PC-9 (cell line): ENCODE results near the gene NIT2. TPM values are rescaled to one million over a fixed set of nuclear protein-coding genes. Genes with fewer than 3 reads are reported as not detected.

Source experiments
- BruUV-seq: library from RNA; stranded (reverse); fragments of 400-500 nt; replicated peaks from 2 replicates; lab custom pipeline; 2021; lab: Mats Ljungman, UMichigan
- CTCF ChIA-PET: fragments of 300-600 bp; sonication (Branson Sonifier 250); formaldehyde crosslinking; loops from one replicate; lab custom pipeline; 2022; ENCODE audit warnings: antibody characterized with exemption; lab: Charles Lee
- POLR2A ChIA-PET: fragments of 300-600 bp; sonication (Branson Sonifier 250); formaldehyde crosslinking; loops from one replicate; lab custom pipeline; 2022; ENCODE audit warnings: antibody characterized with exemption; ENCODE audit not compliant: unreplicated experiment; lab: Charles Lee
- DNase-seq, 2 experiments: peaks; one replicate each; pipeline versions ENCODE4 v3.0.0 to v3.0.0-alpha.2; 2015 to 2022; ENCODE audit warnings: mixed read lengths in 1 of 2
- H2AFZ ChIP-seq: fragments of 200-600 bp; sonication (generic); 2 replicates; pipeline ENCODE4 v1.8.1; 2017; ENCODE audit warnings: antibody characterized with exemption
- H3F3A ChIP-seq: fragments of 200-600 bp; sonication (generic); 2 replicates; pipeline ENCODE4 v1.8.1; 2017; ENCODE audit warnings: antibody characterized with exemption, mild to moderate bottlenecking, low read depth; ENCODE audit not compliant: insufficient read depth
- H3K27ac ChIP-seq: fragments of 200-600 bp; sonication (generic); 2 replicates; pipeline ENCODE4 v1.6.1; 2016; ENCODE audit warnings: mixed run types
- H3K27me3 ChIP-seq: fragments of 200-600 bp; sonication (generic); 2 replicates; pipeline ENCODE4 v1.6.1; 2016; ENCODE audit warnings: low read depth, mixed run types; ENCODE audit not compliant: insufficient read depth
- H3K36me3 ChIP-seq: fragments of 200-600 bp; sonication (generic); 2 replicates; pipeline ENCODE4 v1.6.1; 2016; ENCODE audit warnings: low read depth, mixed run types
- H3K4me1 ChIP-seq: fragments of 200-600 bp; sonication (generic); replicated peaks from 2 replicates; pipeline ENCODE4 v1.6.1; 2016; ENCODE audit warnings: mixed run types; ENCODE audit not compliant: insufficient read depth
- H3K4me2 ChIP-seq: fragments of 200-600 bp; sonication (generic); 2 replicates; pipeline ENCODE4 v1.6.1; 2017; ENCODE audit warnings: mixed run types
- H3K4me3 ChIP-seq: fragments of 200-600 bp; sonication (generic); 2 replicates; pipeline ENCODE4 v1.6.1; 2016; ENCODE audit warnings: mixed run types
- H3K79me2 ChIP-seq: fragments of 200-600 bp; sonication (generic); 2 replicates; pipeline ENCODE4 v1.6.1; 2017; ENCODE audit warnings: low read depth, mixed run types
- H3K9me2 ChIP-seq: fragments of 200-600 bp; sonication (generic); 2 replicates; pipeline ENCODE4 v1.8.1; 2017; ENCODE audit warnings: mild to moderate bottlenecking; ENCODE audit not compliant: insufficient read depth
- H3K9me3 ChIP-seq: fragments of 200-600 bp; sonication (generic); 2 replicates; pipeline ENCODE4 v1.8.1; 2016; ENCODE audit warnings: low read depth; ENCODE audit not compliant: insufficient read depth
- H4K20me1 ChIP-seq: fragments of 200-600 bp; sonication (generic); 2 replicates; pipeline ENCODE4 v1.8.1; 2017; ENCODE audit not compliant: insufficient read depth
- EZH2 ChIP-seq: fragments of 200-600 bp; sonication (generic); IDR thresholded peaks from 2 replicates; pipeline ENCODE4 v1.8.0; 2017; ENCODE audit warnings: antibody characterized with exemption, low read depth
- intact Hi-C: fragments of 100-400 bp; cut with micrococcal nuclease; formaldehyde crosslinking; loops from one replicate; pipeline ENCODE4 v1.10.0; 2022; ENCODE audit not compliant: unreplicated experiment
- total RNA-seq: library from RNA; stranded (reverse); gene quantifications from 2 replicates; pipeline ENCODE4 v1.2.3, GENCODE V29; 2021
- TF ChIP-seq, protein P1 (sequence below): fragments of 200-600 bp; sonication (generic); conservative IDR thresholded peaks from 2 replicates; pipeline ENCODE4 v1.6.1; 2017; ENCODE audit warnings: mixed run types, antibody characterized with exemption, mild to moderate bottlenecking, moderate library complexity

Gene NIT2
- total RNA-seq, 1 experiment from 2014 or later, result 115 TPM

DNA sequence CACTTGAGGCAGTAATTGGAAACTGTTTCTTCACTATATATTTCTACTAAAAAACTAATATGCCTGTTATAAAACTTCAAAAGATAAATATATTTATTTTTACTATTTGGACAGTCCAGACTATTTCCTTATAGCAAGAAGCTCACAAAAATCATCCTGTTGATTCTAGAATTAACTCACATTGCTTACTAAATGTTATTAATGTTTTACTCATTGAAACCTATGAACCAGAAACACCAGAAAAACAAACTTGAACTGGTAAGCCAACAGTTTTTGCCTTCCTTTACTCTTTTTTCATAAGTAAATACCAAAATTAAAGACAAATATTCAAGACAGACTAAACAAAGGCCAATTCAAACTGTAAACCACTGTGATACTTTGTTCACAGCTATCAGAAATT lies 40.0 kb downstream of the NIT2 start:
- Histone ChIP-seq H3K9me3 (no peaks in the 10 kb centered on the region), H2AFZ (no peak overlapping the region), H3K9me2 (no peaks in the 10 kb centered on the region), H4K20me1 (peaks cover 17% of the 10 kb centered on the region; the same call in 1 of the 2 replicates), H3K4me1 (no peaks in the 10 kb centered on the region), H3K27me3 (no peaks in the 10 kb centered on the region), H3K79me2 (no peaks in the 10 kb centered on the region), H3K4me3 (no peak overlapping the region), H3K27ac (no peak overlapping the region), H3K36me3 (peaks cover 73% of the 10 kb centered on the region), H3F3A (peaks cover 1% of the 10 kb centered on the region; the same call in 1 of the 2 replicates), H3K4me2 (no peak overlapping the region)
- intact Hi-C loops, result loop anchor here (10.0 kb wide), 1 partner anchor 360 kb away; no protein-coding TSS in a partner anchor
- DNase-seq, result no peak
- ChIA-PET CTCF (interaction anchor here (0.7 kb wide), 1 partner anchor 19 kb away, joined by 3 read pairs; no protein-coding TSS in a partner anchor), POLR2A (interaction anchor here (0.7 kb wide), 1 partner anchor 27 kb away, joined by 6 read pairs; the partner anchor contains the start of gene LNP1)
- TF ChIP-seq, protein P1, sequence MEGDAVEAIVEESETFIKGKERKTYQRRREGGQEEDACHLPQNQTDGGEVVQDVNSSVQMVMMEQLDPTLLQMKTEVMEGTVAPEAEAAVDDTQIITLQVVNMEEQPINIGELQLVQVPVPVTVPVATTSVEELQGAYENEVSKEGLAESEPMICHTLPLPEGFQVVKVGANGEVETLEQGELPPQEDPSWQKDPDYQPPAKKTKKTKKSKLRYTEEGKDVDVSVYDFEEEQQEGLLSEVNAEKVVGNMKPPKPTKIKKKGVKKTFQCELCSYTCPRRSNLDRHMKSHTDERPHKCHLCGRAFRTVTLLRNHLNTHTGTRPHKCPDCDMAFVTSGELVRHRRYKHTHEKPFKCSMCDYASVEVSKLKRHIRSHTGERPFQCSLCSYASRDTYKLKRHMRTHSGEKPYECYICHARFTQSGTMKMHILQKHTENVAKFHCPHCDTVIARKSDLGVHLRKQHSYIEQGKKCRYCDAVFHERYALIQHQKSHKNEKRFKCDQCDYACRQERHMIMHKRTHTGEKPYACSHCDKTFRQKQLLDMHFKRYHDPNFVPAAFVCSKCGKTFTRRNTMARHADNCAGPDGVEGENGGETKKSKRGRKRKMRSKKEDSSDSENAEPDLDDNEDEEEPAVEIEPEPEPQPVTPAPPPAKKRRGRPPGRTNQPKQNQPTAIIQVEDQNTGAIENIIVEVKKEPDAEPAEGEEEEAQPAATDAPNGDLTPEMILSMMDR, result no peak
- no peak for TF ChIP-seq EZH2
- BruUV-seq, result no TSS peak

DNA sequence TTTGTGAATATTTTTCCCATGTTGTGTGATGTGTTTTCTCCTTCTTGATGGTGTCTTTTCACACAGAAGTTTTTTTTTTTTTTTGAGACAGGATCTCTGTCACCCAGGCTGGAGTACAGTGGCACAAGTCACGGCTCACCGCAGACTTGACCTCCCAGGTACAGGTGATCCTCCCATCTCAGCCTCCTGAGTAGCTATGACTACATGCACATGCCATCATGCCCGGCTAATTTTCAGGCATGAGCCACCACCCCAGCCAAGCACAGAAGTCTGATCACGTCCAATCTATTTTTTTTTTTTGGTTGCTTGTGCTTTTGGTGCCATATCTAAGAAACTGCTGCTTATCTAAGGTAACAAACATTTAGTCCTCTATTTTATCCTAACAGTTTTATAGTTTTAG lies 41.7 kb downstream of the NIT2 start:
- no peak for DNase-seq
- intact Hi-C loops, result loop anchor here (10.0 kb wide), 1 partner anchor 358 kb away; no protein-coding TSS in a partner anchor
- H4K20me1 ChIP-seq, result peaks cover 20% of the 10 kb centered on the region
- no peaks in the 10 kb centered on the region for H3K27me3 ChIP-seq
- BruUV-seq, result TSS peak; percentile 10
- H3K9me3 ChIP-seq, result no peaks in the 10 kb centered on the region
- H3K27ac ChIP-seq, result no peak overlapping the region
- CTCF ChIA-PET, result no interaction called here
- POLR2A ChIA-PET, result interaction anchor here (0.7 kb wide), 1 partner anchor 775 kb away, joined by 8 read pairs; no protein-coding TSS in a partner anchor
- no peaks in the 10 kb centered on the region; the same call in 1 of the 2 replicates for H3F3A ChIP-seq
- H3K4me1 ChIP-seq, result no peaks in the 10 kb centered on the region
- H3K9me2 ChIP-seq, result no peaks in the 10 kb centered on the region
- no peak overlapping the region for H3K4me3 ChIP-seq
- no peak for TF ChIP-seq EZH2
- TF ChIP-seq, protein P1, result no peak
- H3K36me3 ChIP-seq, result peaks cover 78% of the 10 kb centered on the region
- H3K79me2 ChIP-seq, result no peaks in the 10 kb centered on the region
- no peak overlapping the region for H2AFZ ChIP-seq
- H3K4me2 ChIP-seq, result no peak overlapping the region

DNA sequence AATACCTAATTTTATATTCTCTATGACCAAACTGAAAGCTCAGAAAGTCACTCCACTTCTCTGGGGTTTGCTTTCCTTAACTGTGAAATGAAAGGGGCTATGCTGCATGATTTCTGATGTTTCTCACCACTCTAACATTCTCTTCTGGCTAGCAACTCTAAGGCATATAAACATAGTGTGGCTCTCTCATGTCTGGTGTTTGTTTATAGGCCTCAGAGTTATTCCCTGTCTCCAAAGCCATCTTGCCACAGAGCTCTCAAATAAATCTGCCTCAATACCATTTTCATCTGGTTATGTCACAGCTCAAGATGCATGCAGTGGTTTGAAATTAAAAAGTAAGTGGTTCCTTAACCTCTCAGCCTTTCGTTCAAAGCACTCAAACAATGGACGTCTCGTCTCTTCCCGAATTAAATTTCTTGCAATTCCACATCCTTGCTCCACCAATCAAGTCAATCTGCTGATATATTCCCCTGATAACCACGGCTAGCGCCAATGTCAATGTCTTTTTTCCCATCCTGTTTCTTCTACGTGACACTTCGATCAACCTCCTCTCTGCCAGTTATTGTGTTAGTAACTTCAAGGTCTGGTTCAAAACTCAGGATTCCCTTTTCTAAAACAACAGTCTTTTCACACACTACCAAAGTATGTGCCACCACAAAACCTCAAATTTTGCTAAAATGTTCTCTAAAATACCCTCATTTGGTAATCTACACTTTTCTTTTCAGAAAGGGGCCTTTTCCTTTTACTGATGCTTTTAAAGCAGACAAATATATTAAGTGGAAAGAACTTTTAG lies 50.4 kb downstream of the NIT2 start:
- DNase-seq, result no peak
- Histone ChIP-seq H3K4me1 (peaks cover 4% of the 10 kb centered on the region; the same call in 1 of the 2 replicates), H3K27me3 (no peaks in the 10 kb centered on the region), H3F3A (no peaks in the 10 kb centered on the region), H3K36me3 (peaks cover 86% of the 10 kb centered on the region), H4K20me1 (peaks cover 42% of the 10 kb centered on the region), H3K9me2 (no peaks in the 10 kb centered on the region), H3K4me3 (no peak overlapping the region), H3K79me2 (peaks cover 58% of the 10 kb centered on the region), H3K4me2 (no peak overlapping the region), H2AFZ (no peak overlapping the region), H3K27ac (no peak overlapping the region), H3K9me3 (peaks cover 10% of the 10 kb centered on the region)
- intact Hi-C loops, result no loop called here
- ChIA-PET POLR2A (no interaction called here), CTCF (interaction anchor here (0.5 kb wide), 1 partner anchor 413 kb away, joined by 6 read pairs; no protein-coding TSS in a partner anchor)
- no TSS peak for BruUV-seq
- TF ChIP-seq EZH2, result no peak
- TF ChIP-seq, protein P1, result no peak
